Fibroblast of skin of right biceps (primary cell): ENCODE data around the gene TIPRL.

ENCODE experiments used
- DNase-seq: peaks from one replicate; pipeline ENCODE4 v3.0.0-alpha.2; 2013

Gene TIPRL

DNA sequence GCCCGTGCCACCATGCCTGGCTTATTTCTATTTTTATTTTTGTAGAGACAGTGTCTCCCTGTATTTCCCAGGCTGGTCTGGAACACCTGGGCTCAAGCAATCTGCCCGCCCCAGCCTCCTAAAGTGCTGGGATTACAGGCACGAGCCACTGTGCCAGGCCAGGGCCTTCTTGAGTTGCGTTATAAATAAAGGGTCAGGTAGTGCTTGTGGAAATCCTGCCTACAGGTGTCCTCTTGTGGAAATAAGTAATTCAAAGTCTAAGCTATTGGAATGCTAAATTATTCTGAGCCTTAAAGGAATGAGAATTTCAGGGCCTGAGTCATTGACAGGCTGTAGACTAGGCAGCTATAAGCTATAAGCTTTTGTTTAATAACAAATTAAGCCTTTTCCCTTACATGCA is 38.9 kb downstream of the TIPRL start:
- no peak for DNase-seq

DNA sequence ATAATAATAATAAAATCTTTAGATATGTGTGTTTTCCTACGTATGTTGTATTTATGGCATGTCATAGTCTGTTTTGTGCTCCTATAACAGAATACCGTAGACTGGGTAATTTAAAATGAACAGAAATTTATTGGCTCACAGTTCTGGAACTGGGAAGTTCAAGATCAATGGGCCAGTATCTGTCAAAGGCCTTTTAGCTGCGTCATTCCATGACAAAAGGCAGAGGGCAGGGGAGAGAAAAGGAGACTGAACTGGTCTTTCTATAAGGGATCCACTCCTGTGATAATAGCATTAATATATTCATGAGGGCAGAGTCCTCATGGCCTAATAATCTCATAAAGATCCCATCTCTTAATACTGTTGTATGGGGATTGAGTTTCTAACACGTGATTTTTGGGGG is 39.9 kb downstream of the TIPRL start:
- DNase-seq = no peak

DNA sequence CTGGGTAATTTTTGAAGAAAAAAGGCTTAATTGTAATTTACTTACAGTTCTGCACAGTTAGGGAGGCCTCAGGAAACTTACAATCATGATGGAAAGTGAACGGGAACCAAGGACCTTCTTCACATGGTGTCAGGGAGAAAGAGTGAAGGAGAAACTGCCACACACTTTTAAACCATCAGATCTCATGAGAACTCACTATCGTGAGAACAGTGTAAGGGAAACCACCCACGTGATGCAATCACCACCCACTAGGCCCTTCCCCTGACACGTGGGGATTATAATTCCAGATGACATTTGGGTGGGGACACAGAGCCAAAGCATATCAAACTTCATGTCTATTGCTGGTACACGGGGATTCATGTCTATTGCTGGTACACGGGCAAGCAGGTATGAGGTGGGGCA is 41.7 kb downstream of the TIPRL start:
- no peak for DNase-seq

DNA sequence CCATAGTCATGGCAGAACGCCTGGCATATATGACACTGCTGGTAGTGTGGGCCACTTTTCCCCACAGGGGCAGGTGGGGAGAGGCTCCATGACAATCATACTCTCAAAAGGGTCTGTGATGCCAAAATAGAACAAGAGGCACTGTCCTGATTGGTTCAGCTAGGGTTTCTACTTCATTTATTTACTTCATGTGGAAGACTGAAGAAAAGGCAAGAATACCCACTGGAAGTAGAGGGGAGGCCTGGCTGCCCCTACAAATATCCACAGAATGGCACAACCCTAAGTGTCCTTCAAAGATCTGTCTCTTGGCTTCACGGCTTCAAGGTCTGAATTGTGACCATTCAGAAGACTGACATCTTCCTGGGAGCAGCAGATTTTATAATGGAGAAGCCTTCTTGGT is 42.5 kb downstream of the TIPRL start:
- no peak for DNase-seq

DNA sequence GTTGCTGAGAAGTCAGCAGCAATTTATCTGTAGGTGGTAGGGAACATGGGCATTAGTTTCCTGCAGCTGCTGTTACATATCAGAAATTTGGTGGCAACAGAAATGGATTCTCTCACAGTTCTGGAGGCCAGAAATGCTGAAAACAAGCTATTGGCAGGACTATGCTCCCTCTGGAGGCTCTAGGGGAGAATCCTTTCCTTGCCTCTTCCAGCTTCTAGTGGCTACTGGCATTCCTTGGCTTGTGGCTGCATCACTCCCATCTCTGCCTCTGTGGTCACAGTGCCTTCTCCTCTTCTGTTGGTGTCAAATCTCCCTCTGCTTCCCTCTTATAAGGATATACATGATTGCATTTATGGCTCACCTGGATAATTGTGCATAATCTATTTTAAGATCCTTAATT is 44.5 kb downstream of the TIPRL start:
- DNase-seq = no peak

DNA sequence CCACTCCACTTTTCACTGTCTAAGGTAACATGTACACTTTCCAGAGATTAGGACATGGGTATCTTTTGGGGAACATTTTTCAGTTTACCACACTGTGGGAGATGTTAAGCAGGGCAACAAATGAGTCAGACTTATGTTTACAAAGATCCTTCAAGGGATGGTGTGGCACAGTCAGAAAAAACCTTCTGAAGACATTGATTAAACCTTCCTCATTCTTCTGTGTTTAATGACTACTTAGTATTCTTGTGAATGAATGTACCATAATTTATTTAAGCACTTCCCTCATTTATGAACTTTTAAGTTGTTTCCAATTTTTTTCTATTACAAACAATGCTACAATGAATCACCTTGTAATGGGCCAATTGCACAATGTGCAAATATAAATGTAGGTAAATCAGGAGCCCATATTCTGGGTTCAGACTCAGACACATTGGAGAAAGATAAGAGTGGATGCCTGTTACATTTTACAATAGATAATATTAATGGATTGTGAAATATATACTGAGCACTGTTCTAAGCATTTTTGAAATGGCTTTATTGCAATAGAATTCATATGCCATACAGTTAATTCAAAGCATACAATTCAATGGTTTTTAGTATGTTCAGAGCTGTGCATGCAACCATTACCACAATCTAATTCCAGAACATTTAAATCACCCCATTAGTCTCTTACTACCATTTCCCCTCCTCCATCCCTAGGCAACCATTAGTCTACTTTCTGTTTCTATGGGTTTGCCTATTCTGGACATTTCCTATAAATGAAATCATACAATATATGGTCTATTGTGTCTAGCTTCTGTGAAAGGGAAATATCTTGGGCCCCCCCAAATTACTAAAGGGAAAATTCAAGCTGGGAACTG is 45.1 kb downstream of the TIPRL start:
- DNase-seq = peak; percentile 75

DNA sequence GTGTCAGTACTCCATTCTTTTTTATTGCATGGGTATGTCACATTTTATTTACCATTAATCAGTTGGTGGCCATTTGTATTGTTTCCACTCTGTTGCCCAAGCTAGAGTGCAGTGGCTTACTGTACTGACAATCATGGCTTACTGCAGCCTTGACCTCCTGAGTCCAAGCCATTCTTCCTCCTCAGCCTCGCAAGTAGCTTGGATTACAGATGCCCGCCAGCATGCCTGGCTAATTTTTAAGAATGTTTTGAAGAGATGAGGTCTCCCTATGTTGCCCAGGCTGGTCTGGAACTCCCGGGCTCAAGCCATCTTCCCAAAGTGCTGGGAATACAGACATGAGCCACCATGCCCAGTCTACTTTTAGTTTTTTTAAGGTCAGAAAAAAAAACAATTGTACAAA is 46.2 kb downstream of the TIPRL start:
- DNase-seq = no peak

DNA sequence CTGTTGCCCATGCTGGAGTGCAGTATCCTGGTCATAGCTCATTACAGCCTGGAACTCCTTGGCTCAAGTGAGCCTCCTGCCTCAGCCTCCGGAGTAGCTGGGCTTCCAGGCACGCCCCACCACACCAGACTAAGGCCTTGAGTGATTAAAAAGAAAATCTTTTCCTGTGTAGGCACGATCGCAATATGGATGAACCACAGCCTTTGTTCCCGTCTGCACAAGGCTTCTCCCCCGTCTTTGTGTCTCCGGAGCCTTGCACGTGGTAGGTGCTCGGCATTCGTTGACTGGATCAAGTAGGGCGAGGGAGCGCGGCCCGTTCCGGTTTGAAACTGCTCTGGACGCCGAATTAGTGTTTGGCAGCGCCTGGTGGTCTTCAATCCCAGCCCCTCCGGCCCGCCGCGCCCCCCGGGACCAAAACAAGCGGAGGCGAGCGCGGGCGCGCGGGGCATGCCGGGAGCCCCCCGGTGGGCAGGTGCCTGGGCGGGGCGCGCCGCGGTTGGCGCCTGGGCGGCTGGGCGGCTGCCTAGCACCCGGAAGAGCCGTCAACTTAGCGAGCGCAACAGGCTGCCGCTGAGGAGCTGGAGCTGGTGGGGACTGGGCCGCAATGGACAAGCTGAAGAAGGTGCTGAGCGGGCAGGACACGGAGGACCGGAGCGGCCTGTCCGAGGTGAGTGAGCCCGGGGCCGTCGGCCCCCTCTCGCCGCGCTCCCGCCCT is 46.9 kb downstream of the TIPRL start, which contains the start of gene SFT2D2:
Gene SFT2D2, plus strand, starts transcription at position 529 of the 715 bp plus-strand sequence. Its CDS starts 76 bp downstream, at position 605.
- DNase-seq = peak; percentile 76

DNA sequence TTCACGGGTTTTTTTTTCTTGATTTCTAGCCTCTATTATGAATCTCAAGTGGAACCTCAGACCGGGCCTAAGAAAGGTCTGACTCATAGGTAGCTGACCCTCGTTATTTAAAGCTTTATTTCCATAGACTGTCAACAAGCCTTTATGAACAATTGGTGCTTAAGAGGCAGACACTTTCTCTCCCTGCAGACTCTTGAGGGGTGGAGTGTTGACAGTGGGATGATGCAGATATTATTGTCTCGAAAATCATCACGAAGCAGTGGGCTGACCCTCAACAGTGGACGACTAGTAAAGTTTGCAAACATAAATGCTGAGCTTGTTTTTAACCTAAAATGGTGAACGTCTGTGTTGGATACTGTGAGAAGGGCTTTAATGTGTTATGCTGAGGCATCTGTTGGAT is 48.9 kb downstream of the TIPRL start:
- DNase-seq = no peak

DNA sequence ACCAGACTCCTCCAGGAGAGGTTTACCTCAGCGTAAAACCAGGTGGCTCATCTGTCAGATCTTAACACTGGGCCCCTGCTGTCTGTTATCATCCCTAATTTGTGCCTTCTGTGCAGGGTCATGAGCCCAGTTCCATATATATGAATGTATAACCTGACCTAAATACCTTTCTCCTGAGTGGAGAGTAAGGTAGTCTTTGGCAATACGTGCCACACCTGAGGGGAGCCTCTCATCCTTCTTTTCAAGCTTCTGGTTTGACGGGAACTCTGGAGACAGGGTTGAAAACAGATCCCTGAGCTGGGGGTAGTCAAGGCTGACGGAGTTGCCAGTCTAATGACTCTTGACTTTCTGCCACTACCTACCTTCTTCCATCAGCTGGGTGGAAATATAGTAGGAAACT is 51.1 kb downstream of the TIPRL start:
- DNase-seq = no peak

DNA sequence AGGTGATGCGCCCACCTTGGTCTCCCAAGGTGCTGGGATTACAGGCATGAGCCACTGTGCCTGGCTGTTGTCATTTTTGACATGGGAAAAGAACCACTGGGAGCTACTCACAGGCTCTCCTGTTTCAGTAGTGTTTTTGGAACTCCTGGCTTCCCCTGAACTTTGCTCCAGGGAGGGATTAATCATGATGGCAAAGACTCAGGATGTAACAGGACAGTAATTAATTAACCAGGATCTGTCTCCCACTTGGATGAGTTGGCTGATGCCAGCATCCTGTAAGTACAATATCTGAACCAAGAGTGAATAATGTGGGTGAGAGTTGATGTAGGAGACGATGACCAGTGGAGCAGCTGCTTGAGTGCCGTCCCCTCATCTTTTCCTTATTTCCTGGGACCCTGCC is 51.9 kb downstream of the TIPRL start:
- no peak for DNase-seq

DNA sequence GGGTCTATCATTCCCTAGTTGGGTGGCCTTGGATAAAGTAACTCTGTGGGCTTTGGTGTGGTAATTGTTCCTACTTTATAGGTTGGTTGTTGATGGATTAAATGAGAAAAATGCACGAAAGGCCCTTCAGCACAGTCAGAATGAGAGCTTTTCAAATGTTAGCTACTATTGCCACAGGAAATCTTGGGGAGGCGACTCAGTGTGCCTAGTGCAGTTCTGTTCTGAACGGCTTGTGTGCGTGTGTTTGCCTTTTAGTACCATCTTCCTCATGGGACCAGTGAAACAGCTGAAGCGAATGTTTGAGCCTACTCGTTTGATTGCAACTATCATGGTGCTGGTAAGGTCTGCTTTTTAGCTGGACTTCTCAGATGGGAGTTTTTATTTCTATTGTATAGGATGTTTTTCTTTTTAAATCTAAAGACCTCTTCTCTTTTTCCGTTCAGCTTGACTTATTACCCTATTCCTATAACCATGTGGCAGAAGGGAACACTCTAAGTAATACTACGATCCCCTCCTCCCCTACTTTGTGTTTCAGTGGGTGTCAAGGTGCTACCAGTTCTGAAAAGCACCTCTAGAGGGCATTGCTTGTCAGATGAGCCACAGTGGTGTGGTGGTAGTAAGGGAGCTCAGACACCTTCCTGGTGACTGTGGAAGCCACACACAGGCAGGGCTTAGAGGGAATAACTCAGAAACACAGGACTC is 56.2 kb downstream of the TIPRL start:
- DNase-seq = peak; percentile 52

DNA sequence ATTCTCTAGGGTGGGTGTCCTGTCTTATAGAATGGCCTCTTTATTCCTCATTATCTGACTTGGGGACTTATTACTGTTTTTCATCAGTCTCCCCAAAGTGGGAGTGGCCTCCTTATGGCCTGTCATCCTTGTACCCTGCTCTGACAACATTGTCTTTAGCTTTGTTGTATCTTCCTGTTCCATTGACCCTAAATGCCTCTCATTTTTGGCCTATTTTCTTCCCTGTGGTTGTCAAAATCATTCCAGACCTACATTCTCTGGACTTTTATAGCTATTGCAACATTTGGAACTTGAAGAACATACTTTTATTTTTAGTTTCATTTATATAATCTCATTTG is 56.8 kb downstream of the TIPRL start:
- no peak for DNase-seq

DNA sequence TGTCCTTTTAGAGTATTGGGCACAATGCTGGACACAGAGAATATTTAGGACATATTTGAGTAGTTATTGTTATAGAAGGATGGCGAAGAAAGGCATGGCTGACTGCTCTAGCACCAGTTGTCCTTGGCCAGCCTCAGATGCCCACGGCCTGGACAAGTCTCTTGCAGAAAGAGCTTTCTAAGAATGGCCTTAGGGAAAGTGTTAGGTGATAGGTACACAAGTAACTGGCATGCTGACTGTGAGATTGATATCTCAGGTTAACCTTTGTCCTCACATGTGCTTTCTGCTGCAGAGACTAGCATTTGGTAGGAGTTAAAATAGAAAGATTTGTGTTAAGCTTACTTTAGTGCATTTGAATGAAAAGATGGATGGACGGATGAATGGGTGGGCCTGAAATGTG is 57.2 kb downstream of the TIPRL start:
- no peak for DNase-seq

DNA sequence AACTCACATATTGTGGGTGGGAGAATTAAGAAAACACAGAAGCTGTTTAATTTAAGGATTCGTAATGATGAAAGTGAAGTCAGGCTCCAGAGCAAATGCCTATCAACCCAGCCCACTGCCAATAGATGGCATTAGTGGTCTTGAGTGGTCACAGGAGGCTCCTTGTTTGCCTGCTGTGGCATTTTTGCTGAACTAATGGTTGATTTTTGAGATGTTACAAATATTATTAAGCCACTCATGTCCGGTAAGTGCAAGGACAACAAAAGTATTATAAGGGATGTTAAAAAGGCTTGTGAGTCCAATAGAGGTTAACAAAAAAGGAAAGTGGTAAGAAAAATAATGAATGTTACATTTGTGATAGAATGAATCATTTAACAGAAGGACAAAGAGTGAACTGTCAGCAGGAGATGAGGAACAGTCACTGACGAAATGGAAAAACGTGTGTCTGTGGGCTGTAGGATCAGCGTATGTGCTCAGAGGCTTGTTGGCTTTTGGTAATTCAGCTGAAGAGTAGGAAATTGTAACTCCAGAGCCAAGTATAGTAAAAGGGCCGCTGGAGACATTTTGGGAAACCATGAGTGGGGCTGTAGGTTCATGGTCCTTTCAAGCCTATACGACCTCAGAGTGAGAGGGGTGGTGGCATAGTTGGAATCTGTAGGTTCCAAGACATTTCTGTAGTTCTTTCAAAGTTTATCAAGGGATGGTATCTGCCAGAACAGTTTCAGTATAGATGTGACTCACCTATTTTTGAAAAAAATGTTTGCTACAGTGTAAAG is 58.3 kb downstream of the TIPRL start:
- no peak for DNase-seq

DNA sequence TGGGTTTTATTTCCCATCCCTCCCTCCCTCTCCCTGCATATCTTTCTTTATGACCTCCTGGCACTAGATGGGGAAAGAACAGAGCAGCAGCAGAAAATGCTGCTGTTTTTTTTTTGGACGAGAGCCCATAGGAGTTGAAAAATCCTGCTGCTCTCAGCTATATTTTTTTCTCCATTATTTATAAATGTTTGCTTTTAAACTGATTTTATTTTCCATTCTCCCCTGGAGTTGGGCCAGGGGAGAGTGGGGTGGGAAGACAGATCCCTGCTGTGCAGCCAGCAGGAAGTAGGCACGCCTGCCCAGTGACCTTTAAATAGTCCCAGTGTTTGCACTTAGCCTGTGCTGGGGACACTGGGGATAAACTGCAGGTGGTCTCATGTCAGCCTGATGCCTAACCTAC is 64.4 kb downstream of the TIPRL start:
- no peak for DNase-seq

DNA sequence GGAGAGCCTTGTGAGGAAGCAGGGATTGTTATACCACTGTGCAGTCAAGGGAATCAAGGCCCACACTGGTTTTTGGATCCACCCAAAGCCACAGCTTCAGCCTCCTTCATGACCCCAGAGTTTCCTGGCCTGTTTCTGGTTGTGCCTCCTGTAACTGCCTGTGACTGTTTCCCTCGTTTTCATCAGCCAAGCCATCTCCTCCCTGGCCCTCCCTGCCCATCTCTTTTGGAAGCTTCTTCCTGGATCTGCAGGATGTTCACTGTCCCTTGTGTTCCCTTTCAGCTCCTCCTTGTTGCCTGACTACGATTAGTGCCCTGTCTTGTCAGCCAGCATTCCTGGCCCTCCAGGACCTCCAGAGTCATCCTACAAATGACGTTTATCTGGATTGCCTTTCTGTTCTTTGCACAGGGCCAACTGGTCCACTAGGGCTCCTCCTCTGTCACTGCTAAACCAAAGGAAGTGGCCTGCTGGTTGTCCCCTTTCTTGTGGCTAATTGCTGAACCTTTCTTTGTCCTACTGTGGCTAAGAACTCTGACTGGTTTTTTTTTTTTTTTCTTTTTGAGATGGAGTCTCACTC is 65.0 kb downstream of the TIPRL start:
- DNase-seq = no peak

DNA sequence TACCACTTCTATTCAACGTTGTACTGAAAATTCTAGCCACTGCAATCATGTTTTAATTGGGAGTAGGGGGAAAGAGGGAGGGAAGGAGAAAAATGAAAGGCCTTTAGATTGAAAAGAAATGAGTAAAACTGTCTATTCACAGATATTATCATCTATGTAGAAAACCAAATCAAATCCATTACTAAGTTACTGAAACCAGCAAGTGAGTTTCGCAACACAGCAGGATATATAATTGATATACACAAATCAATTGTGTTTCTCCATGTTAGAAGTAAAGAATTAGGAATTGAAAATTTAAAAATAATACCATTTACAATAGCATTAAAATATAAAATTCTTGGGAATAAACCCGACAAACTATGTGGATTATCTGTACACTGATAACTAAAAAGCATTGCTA is 66.3 kb downstream of the TIPRL start:
- DNase-seq = no peak

DNA sequence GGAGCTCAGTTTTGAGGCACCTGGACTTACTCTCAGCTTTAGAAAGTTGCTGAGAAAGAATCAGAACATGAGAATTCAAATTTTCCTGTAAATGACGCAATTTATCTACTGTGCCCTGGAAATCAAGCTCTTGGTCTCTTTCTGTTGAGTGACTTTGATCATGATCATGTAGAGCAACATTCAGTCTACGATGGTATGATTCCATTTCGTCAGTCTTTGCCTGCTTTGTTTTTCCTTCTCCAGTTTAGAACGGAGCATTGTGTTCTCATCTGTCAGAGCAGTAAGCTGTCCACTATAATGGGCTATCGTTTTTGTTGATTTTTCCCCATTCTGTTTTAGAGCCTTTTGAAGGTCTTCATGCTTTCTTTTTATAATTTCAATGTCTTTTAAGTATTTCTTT is 67.7 kb downstream of the TIPRL start:
- DNase-seq = no peak
